PFSK-1 (cell line): ENCODE data around the gene C15orf39.

Source experiments
- FOXP2 ChIP-seq: optimal IDR thresholded peaks from 2 replicates; pipeline ENCODE3; 2011; ENCODE audit warnings: borderline replicate concordance, control low read depth, inconsistent platforms; ENCODE audit not compliant: insufficient read depth; ENCODE audit errors: extremely low read length, extremely low read depth
- POLR2AphosphoS5 ChIP-seq: IDR thresholded peaks from 2 replicates; pipeline ENCODE4 v1.6.1; 2012; ENCODE audit warnings: low read depth, mild to moderate bottlenecking, control low read depth, low read length, moderate library complexity
- REST ChIP-seq, 2 experiments: IDR thresholded peaks; 2 replicates each; pipeline versions ENCODE4 v1.6.1 to v1.8.0; 2011 to 2012; ENCODE audit warnings: low read depth in 2 of 2, low read length in 2 of 2, control low read depth in 1 of 2, inconsistent platforms in 1 of 2, mild to moderate bottlenecking in 1 of 2, moderate library complexity in 1 of 2; ENCODE audit not compliant: insufficient read depth in 1 of 2
- SIN3A ChIP-seq: IDR thresholded peaks from 2 replicates; pipeline ENCODE4 v1.6.1; 2012; ENCODE audit warnings: mild to moderate bottlenecking, low read length, moderate library complexity, borderline replicate concordance; ENCODE audit not compliant: insufficient read depth
- TAF1 ChIP-seq: IDR thresholded peaks from 2 replicates; pipeline ENCODE4 v1.6.1; 2012; ENCODE audit warnings: low read length, control low read depth, borderline replicate concordance; ENCODE audit not compliant: insufficient read depth

GRCh38 chr15:75176396-75176761 is 25.3 kb upstream of the C15orf39 start:
- TF ChIP-seq REST (IDR thresholded peaks at IDR 0.05; ENCODE audit: insufficient read depth in 1 of 2, low read depth in 2 of 2, low read length in 2 of 2) (no peak), POLR2AphosphoS5 (no peak), SIN3A (no peak), TAF1 (no peak), FOXP2 (no peak)
